ENCODE results near the gene RBMS3.

Gene RBMS3

GRCh38 chr3:29686889-29687592 lies 406.2 kb downstream of the RBMS3 start:
- no peak for DNase-seq (ENCODE audit: low read depth)

DNA sequence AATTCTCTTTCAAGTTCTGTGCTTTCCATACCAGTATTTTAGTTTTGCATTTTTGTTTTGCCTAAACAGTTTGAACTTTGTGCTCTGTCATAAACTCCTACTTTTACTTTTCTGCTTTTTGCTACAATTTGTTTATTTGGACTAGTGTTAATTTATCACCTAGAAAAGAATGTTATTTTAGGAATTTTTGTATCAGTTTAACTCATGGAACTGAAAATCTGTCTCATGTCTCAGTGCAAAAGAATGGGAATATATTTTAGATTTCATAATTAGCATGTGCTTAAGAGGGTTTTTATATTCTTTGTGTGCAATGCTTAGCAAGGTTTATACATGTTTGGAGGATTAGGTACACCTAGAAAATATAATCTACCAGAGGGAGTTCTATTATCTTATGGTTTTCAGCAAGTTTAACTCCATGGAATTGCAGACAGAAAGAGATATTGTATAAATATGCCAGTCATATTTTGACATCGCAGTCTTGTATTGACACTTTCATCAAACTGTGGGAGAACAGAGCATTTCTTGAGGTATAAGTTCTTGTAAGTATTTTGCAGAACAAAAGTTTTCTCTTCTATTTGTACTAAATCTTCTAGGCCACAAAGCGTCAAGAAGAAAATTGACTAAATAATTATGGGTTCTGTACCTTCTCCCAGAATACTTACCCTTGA lies 409.9 kb downstream of the RBMS3 start:
- no peak for DNase-seq (ENCODE audit: low read depth)

DNA sequence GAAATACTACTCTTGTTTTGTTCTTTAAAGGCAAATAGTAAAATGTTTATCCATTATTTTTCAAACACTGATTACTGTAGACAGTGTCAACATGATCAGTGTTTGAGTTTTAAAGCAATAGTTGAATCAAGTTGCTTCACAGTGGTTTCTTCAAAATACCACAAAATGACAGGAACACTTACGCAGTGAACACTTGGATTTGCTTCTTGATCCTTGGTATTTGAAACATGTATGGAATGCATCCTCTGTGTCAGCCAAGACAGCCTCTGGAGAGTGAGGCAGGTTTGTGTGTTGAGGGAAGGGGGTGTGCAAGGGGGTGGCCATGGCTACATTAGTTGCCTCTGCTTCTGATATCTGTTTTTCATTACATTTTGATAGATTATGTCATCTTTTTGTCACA lies 413.0 kb downstream of the RBMS3 start:
- DNase-seq (ENCODE audit: low read depth), result peak; percentile 72

GRCh38 chr3:29694331-29694730 lies 413.5 kb downstream of the RBMS3 start:
- DNase-seq (ENCODE audit: low read depth), result no peak

DNA sequence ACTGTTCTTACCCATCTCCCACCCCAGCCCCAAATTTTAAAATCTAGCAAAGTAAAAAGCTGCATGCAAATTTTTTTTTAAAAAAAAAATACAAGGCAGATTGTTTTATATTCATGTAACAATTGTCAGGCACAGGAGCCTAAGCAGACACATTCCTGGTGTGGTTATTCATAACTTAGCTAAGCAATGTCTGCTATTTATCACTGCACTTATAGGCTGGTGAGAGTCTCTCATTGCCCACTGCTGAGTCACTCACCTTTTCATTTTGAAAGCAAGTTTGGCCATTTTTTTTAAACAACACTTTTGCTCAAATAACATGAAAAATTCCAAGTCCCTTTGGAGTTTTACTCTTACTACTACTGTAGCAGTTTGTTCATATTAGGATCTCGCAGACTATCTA lies 413.9 kb downstream of the RBMS3 start:
- peak; percentile 81 for DNase-seq (ENCODE audit: low read depth)

- no peak for DNase-seq (ENCODE audit: low read depth)
Measured at GRCh38 chr3:29695201-29695600, 414.3 kb downstream of the RBMS3 start.

DNA sequence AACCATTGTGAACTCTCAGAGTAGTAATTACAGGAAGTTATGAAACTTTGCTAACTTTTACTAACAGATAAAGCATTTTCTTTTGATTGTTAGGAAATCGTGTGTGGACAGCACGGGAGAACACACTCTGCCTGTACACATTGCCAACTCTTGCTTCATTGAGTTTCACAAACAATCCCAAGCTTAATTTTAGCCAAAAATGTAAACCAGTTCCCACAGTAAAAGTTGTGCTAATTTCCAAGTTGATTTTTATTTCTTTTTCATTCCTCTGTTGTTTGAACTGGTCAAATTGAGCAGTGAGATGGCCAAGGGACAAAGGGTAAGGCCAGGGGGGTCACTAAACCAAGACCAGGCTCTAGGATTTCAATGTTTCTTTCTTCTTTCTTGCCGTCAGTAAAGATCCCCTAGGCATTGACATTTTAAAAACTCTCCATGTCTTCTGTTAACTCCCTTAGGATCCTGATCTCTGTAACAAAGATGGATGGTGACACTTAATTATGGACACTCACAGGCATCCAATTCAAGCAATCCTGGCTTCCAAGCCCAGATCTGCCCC lies 414.9 kb downstream of the RBMS3 start:
- DNase-seq (ENCODE audit: low read depth), result peak; percentile 92

DNA sequence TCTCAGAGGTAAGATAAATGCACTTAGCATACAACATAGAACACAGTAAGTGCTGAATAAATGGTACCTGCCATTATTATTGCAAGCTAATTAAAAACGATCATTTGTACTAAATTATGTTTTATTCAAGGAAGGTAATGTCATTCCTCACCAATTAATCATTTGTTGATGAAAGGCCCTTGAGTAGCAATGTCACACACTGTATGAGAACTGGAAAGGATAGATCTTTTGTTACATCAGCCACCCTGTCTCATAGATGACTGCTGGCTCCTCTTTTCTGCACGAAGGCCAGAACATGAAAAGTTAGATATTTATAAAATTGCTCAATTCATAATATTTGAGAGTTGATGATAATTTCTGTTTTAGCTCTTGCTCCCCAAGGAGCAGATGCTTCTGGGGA lies 415.4 kb downstream of the RBMS3 start:
- no peak for DNase-seq (ENCODE audit: low read depth)

- DNase-seq (ENCODE audit: low read depth), result no peak
Measured at GRCh38 chr3:29697989-29698388, 417.1 kb downstream of the RBMS3 start.

GRCh38 chr3:29700256-29700655 lies 419.4 kb downstream of the RBMS3 start:
- DNase-seq (ENCODE audit: low read depth), result no peak

GRCh38 chr3:29701326-29701983 lies 420.6 kb downstream of the RBMS3 start:
- DNase-seq (ENCODE audit: low read depth), result no peak

DNA sequence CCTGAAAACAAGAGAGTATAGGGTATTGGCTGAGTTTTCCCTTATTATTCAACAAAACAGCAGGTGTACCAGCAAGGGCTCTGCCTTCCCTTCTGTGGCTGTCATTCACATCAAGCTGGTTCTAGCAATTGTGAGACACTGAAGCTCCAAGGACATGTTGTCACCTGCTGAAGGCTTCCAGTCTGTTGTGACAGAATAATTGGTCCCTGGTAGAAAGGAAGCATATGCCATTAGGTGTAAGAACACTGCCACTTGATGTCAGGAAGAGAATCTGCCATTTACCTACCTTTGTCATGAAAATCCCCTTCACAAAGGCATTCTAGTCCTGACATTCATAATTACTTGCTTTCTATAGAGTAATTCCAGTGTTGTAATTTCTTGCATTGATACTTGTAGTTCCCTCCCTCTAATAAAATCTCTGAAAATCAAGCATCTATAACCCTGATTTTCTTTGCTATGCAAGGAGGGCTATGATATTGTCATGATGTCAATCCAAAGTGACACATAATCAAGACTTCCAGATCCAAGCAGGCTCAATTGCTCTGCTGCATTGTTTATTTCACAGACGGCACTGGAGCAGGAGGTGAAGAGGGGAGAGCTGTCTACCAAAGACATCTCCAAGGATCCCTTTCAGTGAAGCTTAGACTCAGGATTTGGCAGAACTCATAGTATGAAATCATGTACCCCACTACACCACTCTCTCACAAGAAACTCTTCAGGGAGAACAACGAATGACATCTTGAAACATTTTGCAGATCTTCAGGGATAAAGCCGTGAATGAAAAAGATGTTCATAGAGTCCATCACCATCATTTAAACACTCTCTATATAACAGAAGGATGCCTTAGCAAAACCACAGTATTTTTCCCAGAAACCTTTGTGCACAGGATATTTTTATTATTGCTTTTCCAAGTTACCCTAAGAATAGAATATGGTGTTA lies 425.3 kb downstream of the RBMS3 start:
- no peak for DNase-seq (ENCODE audit: low read depth)

DNA sequence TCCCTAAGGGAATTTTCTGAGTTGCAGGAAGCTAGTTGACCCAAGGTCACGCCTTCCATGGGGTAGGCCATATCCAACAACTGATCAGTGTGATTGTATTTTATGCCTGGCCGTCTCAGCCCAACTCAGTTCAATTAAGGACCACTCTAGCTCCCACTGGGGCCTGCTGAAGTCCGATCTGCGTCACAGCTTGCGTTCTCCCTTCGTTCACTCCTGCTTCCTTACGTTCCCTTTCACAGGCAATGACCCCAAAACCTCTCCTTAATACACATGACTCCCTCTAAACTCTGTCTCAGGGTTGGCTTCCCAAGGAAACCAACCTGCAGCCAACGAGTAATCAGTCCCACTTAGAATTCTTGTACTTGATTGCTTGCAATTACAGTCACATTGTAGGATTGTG lies 428.0 kb downstream of the RBMS3 start:
- no peak for DNase-seq (ENCODE audit: low read depth)

GRCh38 chr3:29711255-29711771 lies 430.4 kb downstream of the RBMS3 start:
- DNase-seq (ENCODE audit: low read depth), result no peak

GRCh38 chr3:29716213-29716612 lies 435.3 kb downstream of the RBMS3 start:
- no peak for DNase-seq (ENCODE audit: low read depth)

DNA sequence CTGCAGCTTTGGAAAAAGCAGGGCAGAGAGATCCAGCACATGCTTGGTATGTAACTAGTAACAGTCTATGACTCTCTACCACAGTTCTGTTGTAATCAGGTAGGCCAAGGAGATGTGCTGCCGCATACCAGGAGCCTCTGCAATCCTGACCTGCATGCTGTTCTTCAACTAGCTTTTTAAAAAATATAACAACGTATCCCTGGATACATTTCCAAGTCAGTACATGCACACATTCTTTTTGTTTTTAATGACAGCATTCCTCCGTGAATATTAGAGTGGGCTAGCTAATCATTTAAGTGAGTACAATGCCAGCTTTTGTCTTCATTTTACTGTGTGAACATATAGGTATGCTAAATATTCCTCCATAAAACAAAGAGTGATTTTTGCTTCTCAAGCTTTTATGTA lies 437.8 kb downstream of the RBMS3 start:
- no peak for DNase-seq (ENCODE audit: low read depth)

DNA sequence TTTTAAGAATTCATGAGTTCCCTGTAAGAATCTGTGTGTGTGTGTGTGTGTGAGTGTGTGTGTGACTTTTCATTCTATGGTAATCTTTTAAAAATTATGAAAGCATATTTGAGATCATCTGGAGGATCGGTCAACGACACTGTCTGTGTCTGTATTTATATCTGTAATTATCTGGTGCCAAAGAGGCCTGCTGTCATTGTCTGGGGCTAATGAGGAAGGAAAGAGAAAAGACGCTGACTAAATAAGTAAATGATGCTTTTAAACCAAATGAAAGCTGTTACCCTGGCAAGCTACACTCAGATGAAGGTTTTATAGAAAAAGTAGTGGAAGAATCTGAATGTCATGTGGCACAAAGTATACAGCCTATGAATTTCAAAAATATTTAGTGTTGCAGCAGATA lies 439.8 kb downstream of the RBMS3 start:
- no peak for DNase-seq (ENCODE audit: low read depth)

GRCh38 chr3:29721789-29722188 lies 440.9 kb downstream of the RBMS3 start:
- peak; percentile 8 for DNase-seq (ENCODE audit: low read depth)

DNA sequence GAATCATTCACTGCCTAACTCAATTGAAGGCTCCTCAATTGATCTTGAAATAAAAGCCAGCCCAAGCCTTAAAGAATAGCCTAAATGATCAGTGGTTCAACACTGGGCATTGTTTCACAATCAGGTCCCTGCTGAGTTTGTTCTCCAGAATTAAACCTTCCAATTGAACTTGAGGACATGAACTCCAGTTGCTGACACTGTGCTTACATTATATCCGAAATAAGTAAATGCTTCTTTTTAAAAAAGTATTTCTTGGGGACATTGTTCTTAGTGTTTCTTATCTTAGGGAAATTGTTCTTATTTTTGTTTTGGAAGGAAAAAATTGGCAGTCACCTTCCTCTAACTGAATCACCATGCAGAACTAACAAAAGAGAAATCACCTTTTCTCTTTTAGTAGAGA lies 450.2 kb downstream of the RBMS3 start:
- DNase-seq (ENCODE audit: low read depth), result no peak

DNA sequence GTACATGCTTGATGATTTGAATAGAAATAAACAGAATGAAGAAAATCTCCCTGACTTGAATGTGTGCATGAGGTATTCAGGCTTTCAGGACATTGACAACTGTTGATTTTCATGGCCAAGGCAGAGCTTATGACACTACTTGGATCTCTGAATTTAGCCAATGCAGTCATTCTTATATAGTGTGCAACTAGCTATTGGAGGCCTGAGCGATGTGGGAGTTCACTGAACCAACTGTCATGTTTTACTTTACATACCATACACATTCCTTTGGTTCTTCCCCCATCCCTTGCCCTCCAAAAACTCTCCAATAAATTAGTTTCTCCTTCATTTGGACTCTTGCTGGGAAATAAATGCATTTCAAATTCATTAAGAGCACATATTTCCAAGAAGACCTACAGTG lies 460.4 kb downstream of the RBMS3 start:
- no peak for DNase-seq (ENCODE audit: low read depth)

GRCh38 chr3:29745232-29745870 lies 464.5 kb downstream of the RBMS3 start:
- DNase-seq (ENCODE audit: low read depth), result no peak
